Loucy (cell line): Measurements from ENCODE around the gene LMAN2L.

ENCODE experiments used
- H2AFZ ChIP-seq: fragments of 200-600 bp; sonication (generic); 2 replicates; pipeline ENCODE4 v1.6.0; 2016; ENCODE audit warnings: antibody characterized with exemption, mild to moderate bottlenecking, low read length, moderate library complexity
- H3F3A ChIP-seq: fragments of 200-600 bp; 2 replicates; pipeline ENCODE4 v1.6.0; 2016; ENCODE audit warnings: antibody characterized with exemption, low read depth, mild to moderate bottlenecking
- H3K27me3 ChIP-seq: fragments of 200-600 bp; sonication (generic); 2 replicates; pipeline ENCODE4 v1.6.1; 2014; ENCODE audit warnings: low read length, mild to moderate bottlenecking; ENCODE audit not compliant: insufficient read depth, poor library complexity, severe bottlenecking
- H3K36me3 ChIP-seq: fragments of 200-600 bp; sonication (generic); 2 replicates; pipeline ENCODE4 v1.6.1; 2016; ENCODE audit warnings: low read length; ENCODE audit not compliant: insufficient read depth
- H3K4me1 ChIP-seq: fragments of 200-600 bp; sonication (generic); 2 replicates; pipeline ENCODE4 v1.5.1; 2014; ENCODE audit warnings: low read length, mild to moderate bottlenecking; ENCODE audit not compliant: insufficient read depth, poor library complexity, severe bottlenecking
- H3K4me2 ChIP-seq: fragments of 200-600 bp; sonication (generic); 2 replicates; pipeline ENCODE4 v1.6.0; 2014; ENCODE audit warnings: antibody characterized with exemption, low read length, low read depth, mild to moderate bottlenecking; ENCODE audit not compliant: poor library complexity, severe bottlenecking
- H3K4me3 ChIP-seq: fragments of 200-600 bp; sonication (generic); 2 replicates; pipeline ENCODE4 v1.5.1; 2014; ENCODE audit warnings: low read length, mild to moderate bottlenecking, mixed read lengths; ENCODE audit not compliant: poor library complexity, severe bottlenecking
- H3K79me2 ChIP-seq: fragments of 200-600 bp; sonication (generic); 2 replicates; pipeline ENCODE4 v1.6.1; 2014; ENCODE audit warnings: low read length; ENCODE audit not compliant: insufficient read depth
- H3K9ac ChIP-seq: fragments of 200-600 bp; sonication (generic); 2 replicates; pipeline ENCODE4 v1.6.0; 2014; ENCODE audit warnings: mild to moderate bottlenecking, low read depth, low read length, moderate library complexity; ENCODE audit not compliant: poor library complexity, severe bottlenecking
- H3K9me2 ChIP-seq: fragments of 200-600 bp; sonication (generic); replicated peaks from 2 replicates; pipeline ENCODE4 v1.6.1; 2016; ENCODE audit warnings: low read depth, low read length, mixed read lengths
- H3K9me3 ChIP-seq: fragments of 200-600 bp; sonication (generic); 2 replicates; pipeline ENCODE4 v1.6.1; 2014; ENCODE audit warnings: mild to moderate bottlenecking, antibody characterized with exemption, low read length, low read depth; ENCODE audit not compliant: insufficient read depth
- H4K20me1 ChIP-seq: fragments of 200-600 bp; sonication (generic); 2 replicates; pipeline ENCODE4 v1.6.0; 2014; ENCODE audit warnings: antibody characterized with exemption, low read length, mild to moderate bottlenecking; ENCODE audit not compliant: insufficient read depth, poor library complexity, severe bottlenecking
- CTCF ChIP-seq: fragments of 200-600 bp; sonication (generic); conservative IDR thresholded peaks from 2 replicates; pipeline ENCODE4 v1.5.1; 2014; ENCODE audit warnings: mild to moderate bottlenecking, antibody characterized with exemption, low read length
- EZH2phosphoT487 ChIP-seq: fragments of 200-600 bp; IDR thresholded peaks from 2 replicates; pipeline ENCODE4 v1.6.1; 2018; ENCODE audit warnings: antibody characterized with exemption, mild to moderate bottlenecking, moderate library complexity, borderline replicate concordance

LMAN2L gene

GRCh38 chr2:96759548-96759947 is 19.7 kb upstream of the LMAN2L start:
- Histone ChIP-seq H3K4me1 (peaks cover 43% of the 10 kb centered on the region), H2AFZ (peak overlapping the region; percentile 72), H3F3A (no peaks in the 10 kb centered on the region), H3K36me3 (no peaks in the 10 kb centered on the region), H3K9me3 (no peaks in the 10 kb centered on the region), H3K27me3 (no peaks in the 10 kb centered on the region), H3K4me3 (no peak overlapping the region), H3K79me2 (no peaks in the 10 kb centered on the region), H3K9me2 (no peaks in the 10 kb centered on the region), H3K9ac (peak overlapping the region; percentile 67), H4K20me1 (no peaks in the 10 kb centered on the region), H3K4me2 (peak overlapping the region; percentile 87)
- no peak for TF ChIP-seq CTCF
- TF ChIP-seq EZH2phosphoT487: no peak

DNA sequence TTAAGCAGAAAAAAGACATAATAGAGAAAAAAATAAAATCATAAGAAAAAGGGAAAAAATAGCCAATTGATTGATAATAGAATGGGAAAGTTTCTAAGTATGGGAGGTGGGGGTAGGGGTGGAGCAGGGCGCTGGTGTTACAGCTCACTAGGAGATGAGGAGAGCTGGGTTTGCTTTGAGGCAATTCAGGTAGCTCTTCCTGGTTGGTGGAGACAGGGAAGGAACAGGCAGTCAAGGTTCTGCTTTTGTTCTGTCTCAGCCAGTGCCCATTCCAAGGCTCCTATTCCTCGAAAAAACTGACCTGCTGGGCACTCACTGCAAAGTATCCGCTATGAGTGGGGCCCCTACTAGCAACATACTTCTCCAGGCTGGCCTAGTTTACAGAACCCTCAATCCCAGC is 19.1 kb upstream of the LMAN2L start:
- Histone ChIP-seq H3K9me3 (no peaks in the 10 kb centered on the region), H3K9ac (no peak overlapping the region), H3K4me3 (no peak overlapping the region), H3K36me3 (no peaks in the 10 kb centered on the region), H4K20me1 (no peaks in the 10 kb centered on the region), H3K9me2 (no peaks in the 10 kb centered on the region), H3K79me2 (no peaks in the 10 kb centered on the region), H3K27me3 (no peaks in the 10 kb centered on the region), H3K4me1 (peaks cover 41% of the 10 kb centered on the region), H3F3A (no peaks in the 10 kb centered on the region), H3K4me2 (no peak overlapping the region), H2AFZ (peak overlapping the region; percentile 72)
- TF ChIP-seq CTCF (no peak), EZH2phosphoT487 (no peak)

DNA sequence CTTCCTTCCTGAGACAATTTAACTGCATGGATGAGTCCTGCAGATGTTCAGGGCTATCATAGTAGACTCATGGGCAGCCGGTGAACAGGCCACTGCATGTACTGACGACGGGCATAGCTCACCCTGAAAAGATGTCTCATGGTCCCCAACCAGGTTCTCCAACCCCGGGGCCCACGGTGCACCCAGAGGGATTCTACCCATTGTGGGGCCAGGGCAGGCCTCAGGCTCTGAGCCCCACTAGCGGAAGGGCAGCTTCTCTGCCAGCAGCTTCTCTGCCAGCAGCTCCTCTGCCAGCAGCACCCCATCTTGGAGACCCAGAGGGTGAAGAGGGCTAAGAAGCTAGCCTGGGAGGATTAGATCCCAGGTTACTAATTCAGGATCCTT is 17.6 kb upstream of the LMAN2L start:
- Histone ChIP-seq H3K4me2 (no peak overlapping the region), H3K9me2 (no peaks in the 10 kb centered on the region), H4K20me1 (no peaks in the 10 kb centered on the region), H3K36me3 (no peaks in the 10 kb centered on the region), H3K4me1 (peaks cover 27% of the 10 kb centered on the region), H3F3A (no peaks in the 10 kb centered on the region), H2AFZ (no peak overlapping the region), H3K27me3 (no peaks in the 10 kb centered on the region), H3K79me2 (no peaks in the 10 kb centered on the region), H3K9ac (no peak overlapping the region), H3K4me3 (no peak overlapping the region), H3K9me3 (no peaks in the 10 kb centered on the region)
- no peak for TF ChIP-seq CTCF
- TF ChIP-seq EZH2phosphoT487: no peak
